PC-3 (cell line): ENCODE results near the gene B4GALT3. TPM values are rescaled to one million over a fixed set of nuclear protein-coding genes. Genes with fewer than 3 reads are reported as not detected.

Experiments used
- ATAC-seq: fragments of 200-7000 bp; cut with Tn5 transposase; 2 replicates; pipeline ENCODE4 v1.9.1; 2020; ENCODE audit warnings: mild to moderate bottlenecking, moderate library complexity
- BruUV-seq: library from RNA; stranded (reverse); fragments of 400-500 nt; replicated peaks from 2 replicates; lab custom pipeline; 2021; lab: Mats Ljungman, UMichigan
- CTCF ChIA-PET: fragments of 300-600 bp; sonication (Branson Sonifier 250); formaldehyde crosslinking; loops from one replicate; lab custom pipeline; 2022; ENCODE audit warnings: antibody characterized with exemption; lab: Charles Lee
- POLR2A ChIA-PET: fragments of 300-600 bp; sonication (Branson Sonifier 250); formaldehyde crosslinking; loops from one replicate; lab custom pipeline; 2022; ENCODE audit warnings: antibody characterized with exemption; ENCODE audit not compliant: unreplicated experiment; lab: Charles Lee
- DNase-seq: peaks from one replicate; pipeline ENCODE4 v3.0.0-alpha.2; 2015
- H2AFZ ChIP-seq: fragments of 300-600 bp; sonication (generic); 2 replicates; pipeline ENCODE4 v1.6.0; 2016; ENCODE audit warnings: antibody characterized with exemption, low read length
- H3F3A ChIP-seq: fragments of 300-600 bp; sonication (generic); one replicate; pipeline ENCODE4 v1.6.0; 2017; ENCODE audit warnings: antibody characterized with exemption, low read length, control low read depth, mild to moderate bottlenecking; ENCODE audit not compliant: unreplicated experiment
- H3K27ac ChIP-seq: fragments of 300-600 bp; sonication (generic); 2 replicates; pipeline ENCODE4 v1.5.1; 2016; ENCODE audit warnings: mild to moderate bottlenecking, low read length
- H3K27me3 ChIP-seq: fragments of 300-600 bp; sonication (generic); 2 replicates; pipeline ENCODE4 v1.6.1; 2016; ENCODE audit warnings: low read length, mixed read lengths
- H3K36me3 ChIP-seq: fragments of 300-600 bp; sonication (generic); 2 replicates; pipeline ENCODE4 v1.6.1; 2016; ENCODE audit warnings: low read depth, mixed run types, low read length, mixed read lengths
- H3K4me1 ChIP-seq: fragments of 300-600 bp; sonication (generic); 2 replicates; pipeline ENCODE4 v1.5.1; 2016; ENCODE audit warnings: low read length; ENCODE audit not compliant: insufficient read depth
- H3K4me2 ChIP-seq: fragments of 300-600 bp; sonication (generic); 2 replicates; pipeline ENCODE4 v1.6.0; 2016; ENCODE audit warnings: low read length
- H3K4me3 ChIP-seq: fragments of 300-600 bp; sonication (generic); 2 replicates; pipeline ENCODE4 v1.5.1; 2016; ENCODE audit warnings: mild to moderate bottlenecking, low read length, mixed read lengths
- H3K79me2 ChIP-seq: fragments of 300-600 bp; sonication (generic); 2 replicates; pipeline ENCODE4 v1.6.1; 2017; ENCODE audit warnings: low read length, mixed read lengths
- H3K9ac ChIP-seq: fragments of 300-600 bp; sonication (generic); 2 replicates; pipeline ENCODE4 v1.6.0; 2016; ENCODE audit warnings: mild to moderate bottlenecking, low read length
- H3K9me2 ChIP-seq: fragments of 300-600 bp; sonication (generic); replicated peaks from 2 replicates; pipeline ENCODE4 v1.6.1; 2016; ENCODE audit warnings: mixed run types, low read length, mixed read lengths
- H3K9me3 ChIP-seq: fragments of 300-600 bp; sonication (generic); 2 replicates; pipeline ENCODE4 v1.6.1; 2016; ENCODE audit warnings: low read length, mixed read lengths
- H4K20me1 ChIP-seq: fragments of 300-600 bp; sonication (generic); 2 replicates; pipeline ENCODE4 v1.6.1; 2016; ENCODE audit warnings: low read length, mixed read lengths
- CTCF ChIP-seq: fragments of 300-600 bp; sonication (generic); conservative IDR thresholded peaks from 2 replicates; pipeline ENCODE4 v1.5.1; 2017; ENCODE audit warnings: antibody characterized with exemption, low read depth, mild to moderate bottlenecking, low read length
- EZH2 ChIP-seq: fragments of 300-600 bp; sonication (generic); IDR thresholded peaks from one replicate; pipeline ENCODE4 v1.6.1; 2017; ENCODE audit warnings: antibody characterized with exemption, mild to moderate bottlenecking, low read length; ENCODE audit not compliant: unreplicated experiment
- EZH2phosphoT487 ChIP-seq: fragments of 300-600 bp; sonication (generic); IDR thresholded peaks from 2 replicates; pipeline ENCODE4 v1.6.1; 2018; ENCODE audit warnings: mild to moderate bottlenecking, antibody characterized with exemption, low read length, borderline replicate concordance
- intact Hi-C: fragments of 100-400 bp; cut with micrococcal nuclease; formaldehyde crosslinking; loops from 2 replicates; pipeline ENCODE4 v1.9.0; 2023
- total RNA-seq: library from RNA; depleted of rRNA; stranded (reverse); fragments of >200 nt; gene quantifications from 2 replicates; pipeline ENCODE4 v1.2.3, GENCODE V29; 2014

Gene B4GALT3
- total RNA-seq, 1 experiment from 2014 or later = 85.4 TPM

GRCh38 chr1:161161652-161162051 is 15.7 kb downstream of the B4GALT3 start:
- H3K4me3 ChIP-seq = no peak overlapping the region
- no peak overlapping the region for H3K4me2 ChIP-seq
- H3K9me3 ChIP-seq = no peaks in the 10 kb centered on the region
- H3K36me3 ChIP-seq = peaks cover 14% of the 10 kb centered on the region; the same call in 1 of the 2 replicates
- no peaks in the 10 kb centered on the region for H3K27me3 ChIP-seq
- H2AFZ ChIP-seq = no peak overlapping the region
- H4K20me1 ChIP-seq = no peaks in the 10 kb centered on the region
- DNase-seq (no peak), ATAC-seq (no peak)
- H3K27ac ChIP-seq = no peak overlapping the region
- ChIA-PET CTCF (no interaction called here), POLR2A (interaction anchor here (0.5 kb wide), 1 partner anchor 221 kb away, joined by 3 read pairs; no protein-coding TSS in a partner anchor)
- H3K9ac ChIP-seq = no peak overlapping the region
- intact Hi-C loops = no loop called here
- peaks cover 42% of the 10 kb centered on the region for H3K4me1 ChIP-seq
- peaks cover 23% of the 10 kb centered on the region for H3K79me2 ChIP-seq
- TF ChIP-seq EZH2 = no peak
- peaks cover 10% of the 10 kb centered on the region for H3F3A ChIP-seq
- BruUV-seq = no TSS peak
- H3K9me2 ChIP-seq = no peaks in the 10 kb centered on the region

- H3K9ac ChIP-seq = no peak overlapping the region
- H3K27ac ChIP-seq = no peak overlapping the region
- intact Hi-C loops = no loop called here
- no peak for TF ChIP-seq CTCF
- no peak for TF ChIP-seq EZH2phosphoT487
- TF ChIP-seq EZH2 = no peak
- no TSS peak for BruUV-seq
- peak overlapping the region; percentile 86 for H3K4me2 ChIP-seq
- DNase-seq = no peak
- no peak overlapping the region for H2AFZ ChIP-seq
- POLR2A ChIA-PET = no interaction called here
- no peak overlapping the region for H3K4me3 ChIP-seq
- no peak for ATAC-seq
- H3K79me2 ChIP-seq = peaks cover 26% of the 10 kb centered on the region
- H3K9me2 ChIP-seq = no peaks in the 10 kb centered on the region
- H3F3A ChIP-seq = peaks cover 9% of the 10 kb centered on the region
- no peaks in the 10 kb centered on the region for H3K27me3 ChIP-seq
- no peaks in the 10 kb centered on the region for H3K9me3 ChIP-seq
- CTCF ChIA-PET = no interaction called here
- peaks cover 14% of the 10 kb centered on the region; the same call in 1 of the 2 replicates for H3K36me3 ChIP-seq
- H3K4me1 ChIP-seq = peaks cover 42% of the 10 kb centered on the region
- H4K20me1 ChIP-seq = no peaks in the 10 kb centered on the region
Measured at GRCh38 chr1:161160671-161161145, 16.6 kb downstream of the B4GALT3 start.

DNA sequence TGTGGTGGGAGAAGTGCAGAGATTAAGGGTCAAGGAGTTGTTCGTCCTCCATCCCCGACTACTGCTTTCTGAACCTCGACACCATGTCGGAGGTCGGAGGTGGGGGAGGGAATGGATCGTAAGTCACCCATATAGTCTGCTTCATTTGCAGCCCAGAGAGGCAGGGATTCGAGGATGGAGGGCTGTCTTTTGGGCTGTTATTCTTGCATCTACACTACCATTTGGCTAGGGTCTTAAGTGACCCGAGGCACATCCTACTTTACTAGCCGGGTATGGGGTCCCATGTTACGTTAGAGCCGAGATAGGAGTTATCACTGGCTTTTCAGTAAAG is 17.4 kb downstream of the B4GALT3 start:
- CTCF ChIA-PET = interaction anchor here (0.5 kb wide), 1 partner anchor 66 kb away, joined by 3 read pairs; the partner anchor contains the start of gene TOMM40L
- H2AFZ ChIP-seq = peak overlapping the region; percentile 81
- intact Hi-C loops = loop anchor here (2.0 kb wide), 1 partner anchor 41 kb away; the partner anchor contains the start of genes NIT1 and PFDN2

More for the DNA sequence above, 17.4 kb downstream of the B4GALT3 start:
- Histone ChIP-seq H3K9me3 (no peaks in the 10 kb centered on the region), H3K27me3 (no peaks in the 10 kb centered on the region), H3K4me3 (peak overlapping the region; percentile 96), H3K4me1 (peaks cover 38% of the 10 kb centered on the region), H3F3A (peaks cover 6% of the 10 kb centered on the region), H3K27ac (peak overlapping the region; percentile 39; the same call in 1 of the 2 replicates), H3K9ac (peak overlapping the region; percentile 96), H4K20me1 (no peaks in the 10 kb centered on the region), H3K79me2 (peaks cover 34% of the 10 kb centered on the region), H3K9me2 (no peaks in the 10 kb centered on the region), H3K36me3 (peaks cover 14% of the 10 kb centered on the region; the same call in 1 of the 2 replicates), H3K4me2 (peak overlapping the region; percentile 86)
- BruUV-seq = no TSS peak
- no peak for DNase-seq
- POLR2A ChIA-PET = no interaction called here
- TF ChIP-seq CTCF = no peak
- TF ChIP-seq EZH2phosphoT487 = no peak
- no peak for TF ChIP-seq EZH2
- no peak for ATAC-seq
